NCI-H2196 (cell line): Measurements from ENCODE around the gene RALGPS1.
A peak's percentile ranks its signal among the peaks of the same experiment; 100 is the strongest.

Source experiments
- DNase-seq: peaks from one replicate; lab custom pipeline; 2025; ENCODE audit not compliant: unreplicated experiment; lab: John Stamatoyannopoulos, UW

The RALGPS1 gene

DNA sequence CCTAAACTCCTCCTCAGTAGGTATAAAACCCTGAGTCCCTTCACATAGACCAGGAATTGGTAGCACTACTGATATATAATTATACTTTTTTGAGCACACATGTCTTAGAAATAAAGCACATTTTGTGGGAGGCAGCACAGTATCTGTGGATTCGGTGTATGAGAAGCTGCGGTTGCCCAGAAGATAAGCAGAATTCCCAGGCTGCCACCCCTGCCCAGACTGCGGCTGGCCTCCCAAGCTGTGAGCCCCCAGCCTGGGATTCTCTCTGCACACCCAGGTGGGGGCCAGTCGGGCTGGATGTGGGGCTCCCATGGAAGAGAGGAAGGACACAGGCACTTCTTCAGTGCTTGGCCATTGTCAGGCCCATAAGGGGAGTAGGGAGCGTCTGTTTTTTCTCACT lies 233.4 kb downstream of the RALGPS1 start:
- DNase-seq, result no peak

DNA sequence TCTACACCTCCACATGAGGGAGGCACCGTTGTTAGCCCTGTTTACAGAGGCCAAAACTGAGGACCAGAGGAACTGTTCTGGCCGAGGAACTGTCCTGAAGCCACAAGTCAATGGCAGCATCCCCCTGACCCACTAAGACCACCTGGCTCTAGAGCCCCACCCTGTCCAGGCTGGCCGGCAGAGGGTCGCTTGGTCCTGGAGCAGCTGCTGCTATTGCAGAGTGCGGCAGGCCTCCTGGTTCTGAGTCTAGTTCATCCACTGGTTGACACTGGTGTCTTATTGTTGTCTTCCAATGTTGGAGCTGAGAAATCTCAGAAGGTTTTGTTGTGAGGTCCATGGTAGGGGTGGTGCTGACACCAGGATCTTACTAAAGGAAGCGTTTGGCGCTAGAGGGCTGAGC lies 234.4 kb downstream of the RALGPS1 start:
- DNase-seq, result no peak

DNA sequence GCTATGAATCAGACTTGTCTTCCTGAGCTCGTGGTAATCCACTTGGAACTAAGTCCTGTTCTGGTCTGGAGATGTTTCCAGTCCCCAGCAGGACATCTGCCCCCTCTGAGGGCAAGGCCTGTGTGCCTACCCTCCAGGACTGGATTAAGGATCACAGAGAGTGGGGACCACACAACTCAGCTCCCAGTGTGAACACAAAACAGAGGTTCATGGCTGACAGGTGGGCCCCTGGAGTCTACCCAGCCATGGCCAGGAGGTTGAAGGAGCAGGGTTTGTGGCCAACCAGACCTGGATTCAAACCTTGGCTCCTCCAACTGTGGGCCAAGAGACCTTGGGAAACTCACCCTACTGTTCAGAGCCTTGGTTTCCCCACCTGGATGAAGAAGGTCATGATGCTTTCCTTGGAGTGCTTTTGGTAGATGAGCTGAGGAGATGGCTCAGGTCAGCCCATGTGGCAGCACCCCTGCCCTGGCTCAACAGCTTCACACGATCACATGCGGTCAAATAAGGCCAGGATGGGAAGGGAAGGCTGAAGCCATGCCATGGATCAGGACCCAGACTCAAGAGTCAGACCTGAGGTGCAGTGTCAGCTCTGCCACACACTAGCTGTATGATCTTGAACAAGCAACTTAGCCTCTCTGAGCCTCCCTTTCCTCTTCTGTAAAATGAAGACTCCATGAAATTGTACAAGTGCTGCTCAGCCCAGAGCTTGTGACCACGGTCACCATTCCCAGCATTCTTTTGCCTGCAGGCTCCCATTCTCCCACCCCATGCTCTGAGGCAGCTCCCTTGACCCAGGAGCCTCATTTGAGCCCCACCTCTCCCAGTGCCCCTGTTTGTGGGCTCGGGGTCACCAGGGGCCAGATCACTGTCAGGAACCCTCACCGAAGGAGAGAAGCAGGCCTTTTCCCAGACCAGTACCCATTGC lies 235.1 kb downstream of the RALGPS1 start:
- no peak for DNase-seq

DNA sequence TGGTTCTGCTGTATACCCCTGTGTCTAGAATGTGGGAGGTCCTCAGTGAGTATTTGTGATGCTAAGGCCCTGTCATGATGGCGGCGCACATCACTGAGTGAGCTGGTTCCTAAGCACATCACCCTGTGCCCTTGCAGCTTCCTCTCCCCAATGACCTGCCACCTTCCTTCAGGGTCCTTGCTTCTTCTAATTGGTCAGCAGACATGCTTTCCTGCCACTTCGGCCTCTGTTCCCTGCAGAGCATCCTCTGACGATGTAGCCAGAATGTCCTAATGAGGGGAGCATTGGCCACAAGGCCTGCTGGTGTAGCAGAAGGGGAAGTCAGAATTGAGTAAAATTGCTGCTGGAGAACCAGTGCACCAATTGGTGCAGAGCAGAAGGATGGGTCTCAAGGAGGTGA lies 238.9 kb downstream of the RALGPS1 start:
- no peak for DNase-seq

DNA sequence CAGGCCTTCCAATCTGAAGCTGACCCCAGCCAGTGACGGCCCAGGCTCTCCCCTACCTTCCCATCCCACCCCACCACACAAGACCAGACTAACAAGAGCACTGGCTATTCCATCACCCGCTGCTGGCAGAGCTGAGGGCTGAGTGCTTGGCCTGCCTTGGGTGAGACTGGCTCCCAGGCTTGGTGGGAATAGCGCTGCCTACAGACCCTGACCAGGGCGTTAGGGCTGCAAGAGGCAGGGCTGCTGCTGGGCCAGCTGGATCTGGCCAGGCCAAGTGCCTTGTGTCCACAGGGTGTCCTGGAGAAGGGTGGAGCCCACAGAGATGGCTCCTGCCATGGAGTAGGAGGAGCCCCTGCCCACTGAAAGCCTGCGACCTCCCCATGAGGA lies 239.4 kb downstream of the RALGPS1 start:
- DNase-seq, result no peak

DNA sequence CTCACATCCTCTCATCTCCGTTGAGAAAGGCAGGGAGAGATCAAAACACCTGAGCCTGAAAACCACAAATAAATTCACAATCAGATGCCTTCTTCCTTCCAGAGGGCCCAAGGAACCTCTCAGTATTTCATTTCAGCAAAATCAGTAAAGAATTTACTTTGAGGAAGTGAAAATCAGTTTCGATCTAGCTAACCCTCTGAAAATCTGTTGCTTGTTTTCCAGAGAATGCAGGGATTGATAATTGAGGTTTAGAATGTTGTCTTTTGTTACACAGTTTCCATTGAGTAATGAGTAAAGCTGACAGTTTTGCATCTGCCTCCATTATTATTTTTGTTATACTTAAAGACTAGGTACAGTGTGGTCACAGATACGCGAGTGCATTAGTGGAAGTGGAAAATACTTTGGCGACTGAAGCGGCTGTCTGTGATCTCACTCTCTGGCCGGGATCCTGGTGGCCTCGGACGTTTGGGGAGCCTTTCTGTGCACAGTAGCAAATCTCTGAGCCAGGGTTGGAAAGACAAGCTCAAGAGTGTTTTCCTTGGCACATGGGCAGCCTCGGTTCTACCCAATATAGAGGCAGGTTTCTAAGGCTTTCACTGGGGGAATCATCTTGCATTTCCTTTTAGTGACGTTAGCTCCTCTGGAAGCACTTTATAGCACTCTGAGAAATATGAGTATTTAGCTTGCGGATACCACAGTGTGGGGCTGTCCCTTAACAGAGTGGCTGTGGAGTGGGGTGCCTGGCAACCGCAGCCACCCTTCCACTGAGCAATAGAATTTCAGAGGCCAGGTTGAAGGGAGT lies 240.0 kb downstream of the RALGPS1 start:
- peak; percentile 40 for DNase-seq

DNA sequence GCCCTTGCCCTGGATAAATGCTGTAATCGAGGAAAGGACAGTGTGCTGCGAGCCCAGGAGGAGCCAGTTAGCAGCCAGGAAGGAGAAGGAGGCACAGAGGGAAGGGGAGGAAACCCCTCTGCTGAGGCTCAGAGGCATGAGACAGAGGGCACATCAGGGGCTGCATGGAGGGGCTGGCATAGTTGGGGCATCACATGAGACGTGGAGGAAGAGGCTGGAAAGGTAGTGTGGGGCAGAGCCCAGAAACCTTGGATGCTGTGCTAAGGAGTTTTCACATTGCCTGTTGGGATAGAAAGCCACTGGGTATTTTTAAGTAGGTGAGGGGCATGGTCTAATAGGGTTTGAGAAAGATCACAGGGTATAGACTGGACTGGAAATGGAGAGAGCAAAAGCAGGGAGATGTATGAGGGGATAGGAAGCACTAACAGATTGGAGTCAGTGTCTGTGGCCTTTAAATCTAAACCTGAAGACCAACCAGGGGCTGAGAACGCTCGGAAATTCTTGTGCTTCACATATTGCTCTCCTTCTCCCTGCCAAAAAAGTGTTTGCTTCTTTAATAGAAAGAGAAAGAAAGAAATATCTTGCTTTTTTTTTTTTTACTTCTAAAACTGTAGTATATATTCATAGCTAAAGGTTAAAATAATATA lies 240.9 kb downstream of the RALGPS1 start:
- DNase-seq, result no peak

DNA sequence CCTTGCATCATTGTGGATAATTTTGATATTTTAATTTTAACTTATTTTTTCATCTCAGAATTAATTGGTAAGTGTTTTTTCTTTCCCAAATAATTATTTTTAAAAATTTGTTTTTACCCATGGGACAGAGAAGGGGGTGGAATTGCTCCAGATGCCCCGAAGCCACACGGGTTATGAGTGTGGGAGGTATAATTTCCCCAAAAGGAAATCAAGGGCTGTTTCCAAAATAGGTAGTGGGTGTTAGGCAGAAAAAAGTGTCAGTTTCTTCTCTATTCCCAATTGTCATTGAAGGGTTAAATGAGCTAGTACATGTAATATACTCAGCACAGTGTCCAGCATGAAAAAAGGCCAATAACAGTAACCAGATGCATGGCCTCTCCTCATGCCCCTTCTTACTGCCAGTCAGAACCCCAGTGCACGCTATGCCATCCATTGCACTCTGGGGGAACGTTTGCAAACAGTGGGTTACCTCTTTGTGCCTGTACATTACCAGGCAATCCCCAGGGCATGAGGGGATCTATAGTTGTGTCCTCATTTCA lies 244.3 kb downstream of the RALGPS1 start:
- DNase-seq, result no peak

DNA sequence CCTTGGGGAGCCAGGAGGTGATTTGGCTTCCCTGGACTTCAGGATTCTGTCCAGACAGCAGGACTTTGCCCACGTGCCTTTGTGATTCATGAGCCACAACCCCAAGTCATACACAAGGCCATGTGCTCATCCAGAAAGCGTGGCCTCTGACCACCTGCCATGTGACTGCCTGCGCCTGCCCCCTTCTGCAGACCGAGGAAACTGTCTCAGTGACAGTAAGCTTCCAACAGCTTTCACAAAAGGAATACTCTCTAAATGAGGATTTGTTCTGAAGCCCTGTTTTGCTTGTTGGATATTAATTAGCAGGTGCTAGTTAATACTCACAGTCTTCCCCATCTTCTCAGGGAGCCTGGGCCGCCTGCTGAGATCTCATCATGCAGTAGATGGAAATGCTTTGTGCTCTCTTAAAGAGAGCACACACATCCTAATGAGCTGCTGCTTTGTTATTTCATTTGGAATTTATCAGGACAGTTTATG lies 244.8 kb downstream of the RALGPS1 start:
- DNase-seq, result no peak

DNA sequence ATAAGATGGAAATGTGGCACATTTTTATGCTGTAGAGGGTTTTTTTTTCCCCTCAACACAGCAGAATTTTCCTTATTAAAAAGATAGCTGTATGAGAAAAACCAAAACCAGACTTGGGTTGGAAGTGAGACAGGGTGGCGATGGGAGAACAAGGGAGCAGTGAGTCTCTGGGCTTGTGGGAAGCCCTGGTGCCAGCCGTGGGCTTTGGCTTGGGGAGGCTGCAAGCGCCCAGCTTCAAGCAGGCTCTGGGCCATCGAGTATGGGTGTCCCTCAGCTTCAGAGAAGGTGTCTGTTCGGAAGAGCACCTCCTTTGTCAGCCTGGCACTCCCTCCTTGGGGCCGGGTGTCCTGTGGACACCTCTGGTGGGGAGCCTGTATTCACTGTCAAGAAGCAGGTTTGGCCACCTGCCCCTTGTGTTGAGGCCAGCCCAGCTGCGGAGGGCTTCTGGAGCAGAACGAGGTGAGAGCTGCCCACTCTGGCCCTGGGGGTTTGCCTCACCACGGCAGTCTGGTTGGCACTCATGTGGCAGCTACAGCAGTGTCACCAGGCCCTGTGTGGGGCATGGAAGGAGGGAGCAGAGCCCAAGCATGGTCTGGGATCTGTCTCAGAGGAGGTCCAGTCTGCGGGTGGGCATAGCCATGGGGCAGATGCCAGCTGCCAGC lies 245.5 kb downstream of the RALGPS1 start:
- DNase-seq, result no peak

DNA sequence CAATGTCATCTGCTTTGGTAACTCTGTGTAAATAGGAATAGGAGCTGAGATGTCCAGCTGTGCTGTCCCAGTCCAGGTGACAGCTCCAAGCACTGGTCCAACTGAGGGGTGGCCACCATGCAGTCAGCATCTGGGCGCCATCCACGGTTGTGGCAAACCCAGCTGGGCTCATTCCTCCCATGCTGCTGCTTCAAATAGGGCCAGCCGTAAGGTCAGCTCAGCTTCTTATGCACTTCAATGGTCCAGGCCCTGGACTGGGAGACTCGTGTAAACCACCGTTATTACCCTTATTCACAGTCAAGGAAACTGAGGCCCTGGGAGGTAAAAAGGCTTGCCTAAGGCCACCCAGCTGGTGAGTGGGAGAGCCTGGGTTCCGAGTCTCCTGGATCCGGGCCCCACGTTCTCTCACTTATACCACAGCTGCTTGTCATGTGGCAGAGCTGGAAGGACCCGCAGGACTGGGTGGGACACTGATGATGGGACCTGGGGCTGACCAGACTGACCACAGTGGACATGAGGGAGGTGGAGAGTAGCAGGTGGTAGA lies 246.6 kb downstream of the RALGPS1 start:
- DNase-seq, result no peak

DNA sequence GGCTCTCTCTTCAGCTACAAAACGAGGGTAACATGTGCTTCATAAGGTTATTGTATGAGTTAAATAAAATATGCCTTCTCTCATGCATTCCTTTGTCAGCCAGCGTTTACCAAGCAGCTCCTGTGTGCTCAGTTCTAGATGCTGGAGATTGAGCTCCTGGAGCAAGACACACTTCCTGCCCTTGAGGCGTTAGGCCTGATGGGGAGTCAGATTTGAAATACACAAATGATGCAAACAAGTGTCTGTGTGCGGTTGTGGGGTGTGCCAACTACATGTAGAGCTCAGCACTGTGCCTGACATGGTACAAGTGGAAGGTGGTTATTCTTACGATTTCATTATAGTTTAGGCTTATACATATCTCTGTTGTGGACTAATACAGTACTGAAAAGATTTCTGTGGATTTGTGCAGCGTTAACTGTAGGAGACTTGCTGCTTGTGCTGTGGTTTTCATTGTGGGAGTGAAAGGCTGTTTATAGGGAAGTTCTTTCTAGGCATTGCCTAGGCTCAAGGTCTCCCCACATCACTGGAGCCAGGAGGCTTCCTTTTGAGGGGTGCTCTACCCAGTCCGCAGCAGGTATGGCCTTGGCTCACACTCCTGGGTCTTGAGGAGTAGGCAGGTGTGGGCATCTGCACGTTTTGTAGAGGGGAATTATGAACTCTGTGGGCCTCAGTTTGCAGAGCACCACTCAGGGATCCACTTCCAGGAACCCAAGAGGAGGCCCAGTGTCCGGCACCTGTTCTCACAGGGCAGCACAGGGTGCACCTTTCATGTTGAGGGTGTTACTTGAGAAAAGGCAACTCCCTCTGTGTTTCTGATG lies 247.7 kb downstream of the RALGPS1 start:
- DNase-seq, result no peak

DNA sequence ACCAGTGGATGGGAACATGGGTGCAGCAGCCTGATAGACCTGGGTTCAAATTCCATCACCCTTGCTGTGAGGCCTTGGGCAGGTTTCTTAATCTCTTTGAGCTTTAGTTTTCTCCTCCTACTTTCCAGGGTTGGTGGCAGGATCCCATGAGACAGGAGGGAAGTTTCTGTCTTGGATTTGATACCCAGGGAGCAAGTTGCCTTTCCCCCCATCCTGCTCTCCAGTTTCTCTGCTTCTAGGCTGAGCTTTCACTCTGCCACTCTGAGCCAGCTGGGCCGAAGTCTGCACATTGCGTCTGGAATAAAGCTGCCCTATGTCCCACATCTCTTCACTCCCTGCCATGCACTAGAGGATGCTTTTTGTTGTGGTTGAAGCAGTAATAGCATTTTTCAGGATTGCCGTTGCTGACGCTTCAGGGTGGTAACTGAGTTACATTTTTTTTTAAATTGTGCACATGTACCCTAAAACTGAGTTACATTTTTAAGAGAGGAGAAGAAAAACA lies 248.3 kb downstream of the RALGPS1 start:
- DNase-seq, result no peak

DNA sequence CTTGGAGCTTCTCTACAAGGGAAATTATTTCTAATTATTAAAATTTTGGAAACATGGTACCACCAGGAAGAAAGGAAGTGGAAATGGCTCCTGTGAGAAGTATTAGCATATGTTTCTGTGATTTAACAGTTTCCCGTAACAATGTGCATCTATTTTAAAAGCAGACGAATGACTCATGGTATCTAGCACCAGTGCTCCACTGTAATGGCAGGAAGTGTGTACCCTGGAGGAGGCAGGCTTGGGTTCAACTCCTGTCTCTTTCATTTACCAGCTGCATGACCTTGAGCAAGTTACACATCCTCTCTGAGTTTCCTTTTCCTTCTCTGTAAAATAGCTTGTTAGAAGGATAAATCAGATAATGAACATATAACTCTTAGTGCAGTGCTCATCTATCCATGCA lies 248.8 kb downstream of the RALGPS1 start:
- DNase-seq, result no peak

DNA sequence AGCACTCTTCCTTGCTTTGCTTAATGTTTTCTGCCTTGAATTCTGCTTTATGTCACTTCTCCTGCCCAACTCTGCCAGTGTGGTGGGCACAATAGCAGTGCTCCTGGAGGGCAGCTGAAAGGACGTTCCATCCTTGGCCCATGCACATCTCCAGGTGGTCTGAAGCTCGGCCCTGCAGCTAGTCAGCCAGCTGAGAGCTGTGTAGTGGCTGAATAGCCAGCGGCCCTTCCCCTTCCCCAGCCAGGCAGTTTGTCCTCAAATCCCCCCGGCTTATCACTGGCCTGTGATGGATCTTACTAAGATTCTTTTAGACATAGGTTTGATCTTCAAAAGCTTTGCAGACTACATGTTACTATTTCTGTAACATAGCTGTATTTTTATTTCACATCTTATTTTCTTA lies 250.5 kb downstream of the RALGPS1 start:
- DNase-seq, result no peak

DNA sequence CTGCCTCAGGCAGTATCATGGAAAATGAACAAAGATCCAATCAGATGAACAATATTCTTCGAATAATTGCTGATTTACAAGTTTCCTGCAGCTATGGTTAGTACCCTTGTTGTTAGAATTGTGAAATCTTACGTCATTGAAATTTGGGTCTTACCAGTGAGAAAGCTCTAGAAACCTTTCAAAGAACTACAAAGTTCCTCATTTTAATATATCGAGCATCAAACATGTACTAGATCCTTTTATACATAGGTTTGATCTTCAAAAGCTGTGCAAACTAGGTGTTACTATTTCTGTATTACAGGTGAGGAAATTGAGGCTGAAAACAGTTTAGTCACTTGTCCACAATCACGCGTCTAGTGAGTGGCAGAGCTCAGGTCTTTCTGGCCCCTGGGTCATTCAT lies 251.5 kb downstream of the RALGPS1 start:
- DNase-seq, result no peak

DNA sequence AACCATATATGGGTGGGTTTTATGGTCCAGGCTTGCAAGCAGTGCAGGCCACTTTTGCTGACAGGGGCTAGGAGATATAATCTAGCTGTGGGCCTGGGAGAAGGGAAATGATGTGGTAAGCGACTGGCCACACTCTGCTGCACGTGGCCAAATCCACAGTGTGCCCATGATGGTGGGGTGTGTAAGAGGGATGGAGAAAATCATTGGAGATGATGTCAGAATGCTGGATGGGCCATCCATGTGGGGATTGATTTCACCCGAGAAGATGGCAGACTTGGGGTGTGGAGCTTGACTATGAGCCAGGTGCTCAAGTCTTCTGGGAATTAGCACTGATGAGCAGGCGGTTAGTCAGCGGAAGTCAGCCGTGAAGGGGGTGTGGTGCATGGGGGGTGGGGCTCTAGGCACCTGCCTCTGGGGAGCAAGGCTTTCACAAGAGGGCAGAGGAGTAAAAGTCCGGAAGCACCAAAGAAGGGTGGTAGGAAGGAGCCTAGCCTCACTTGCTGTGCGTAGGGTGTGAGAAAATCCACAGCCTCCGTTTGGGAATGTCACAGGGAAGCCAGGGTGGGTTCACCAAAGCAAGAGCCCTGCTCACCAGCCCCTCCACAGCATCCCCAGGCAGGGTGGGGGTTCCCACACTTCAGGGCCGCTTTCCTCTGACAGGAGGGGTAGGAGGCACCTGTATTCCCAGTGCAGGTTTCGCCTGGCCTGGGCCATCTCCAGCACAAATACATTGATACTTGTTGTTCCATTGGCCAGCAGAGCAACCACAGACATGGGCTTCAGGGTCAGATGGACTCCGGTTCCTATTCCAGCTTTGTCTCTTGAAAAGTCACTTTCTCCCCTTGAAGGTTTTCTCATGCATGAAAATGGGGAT lies 252.3 kb downstream of the RALGPS1 start:
- DNase-seq, result no peak

DNA sequence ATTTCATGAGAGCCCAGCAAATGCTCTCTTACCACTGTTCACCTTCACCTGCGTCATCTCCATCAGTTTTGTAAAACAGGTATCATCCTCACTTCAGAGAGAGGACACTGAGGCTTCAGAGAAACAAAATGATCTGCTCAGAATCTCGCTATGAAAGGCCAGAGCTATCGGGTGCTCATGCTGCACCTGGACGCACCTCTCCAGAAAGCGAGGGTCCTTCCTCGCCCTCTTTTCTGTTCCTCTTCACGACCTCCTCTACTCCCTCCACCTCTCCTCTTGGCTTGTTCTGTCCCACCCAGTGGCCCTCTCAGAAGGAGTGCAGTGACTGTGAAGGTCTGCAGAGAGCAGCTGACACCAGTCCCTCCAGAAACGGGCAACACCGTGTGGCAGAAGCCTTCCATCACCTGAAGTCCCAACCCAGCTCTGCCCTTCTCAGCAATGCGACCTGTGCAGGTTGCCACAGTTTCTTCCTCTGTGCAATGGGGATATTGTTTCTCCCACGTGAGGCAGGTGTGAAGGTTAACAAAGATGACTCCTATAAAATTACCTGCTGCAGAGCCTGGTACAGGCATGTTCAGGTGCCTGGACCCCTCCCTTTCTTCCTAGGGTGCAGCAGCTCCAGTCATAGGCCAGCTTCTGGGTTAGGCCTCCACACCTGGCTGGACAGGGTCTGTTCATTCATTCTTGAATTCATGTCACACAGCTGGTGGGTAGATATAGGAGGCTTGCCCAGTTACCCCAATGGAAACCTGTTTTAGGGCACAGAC lies 253.2 kb downstream of the RALGPS1 start:
- DNase-seq, result no peak
